ENCODE measurements around the gene LPAR6. TPM values are rescaled to one million over a fixed set of nuclear protein-coding genes. Genes with fewer than 3 reads are reported as not detected.

Gene LPAR6
- total and polyA plus RNA-seq, 2 of the 4 experiments (the other 2 are of a cell fraction), result 1.4 to 2.0 TPM

DNA sequence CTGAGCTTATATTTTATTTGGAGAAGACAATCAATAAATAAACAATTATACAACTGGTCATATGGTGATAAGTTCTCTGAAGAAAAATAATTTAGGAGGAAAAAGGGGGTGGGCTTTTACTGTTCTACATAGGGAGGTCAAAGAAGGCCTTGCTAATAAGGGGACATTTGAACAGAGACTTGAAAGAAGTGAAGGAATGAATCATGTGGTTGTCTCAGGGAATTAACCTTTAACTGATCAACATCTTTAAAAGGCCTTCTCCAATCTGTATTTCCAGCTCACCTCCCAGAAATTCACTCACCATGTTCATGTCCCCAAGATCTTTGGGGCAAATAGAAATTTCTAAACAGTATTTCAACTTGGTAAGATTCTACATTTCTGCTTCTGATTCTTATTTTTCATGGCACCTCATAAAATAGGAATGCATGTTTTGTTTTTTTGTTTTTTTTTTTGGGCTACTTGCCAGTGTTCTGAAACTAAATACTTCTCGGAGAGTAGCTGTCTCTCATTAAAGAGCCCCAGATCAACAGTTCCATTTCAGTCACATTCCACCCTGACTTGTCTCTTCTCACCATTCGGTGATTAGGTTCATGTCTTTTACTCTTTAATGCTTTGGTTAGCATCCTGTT lies 19.2 kb upstream of the LPAR6 start:
- Histone ChIP-seq H2BK120ac (ENCODE audit: low read depth, low read length) (no peak overlapping the region), H2AFZ (replicated peaks; ENCODE audit: low read length, poor library complexity) (no peak overlapping the region), H4K5ac (ENCODE audit: low read depth, low read length) (peak overlapping the region; percentile 17; the same call in 1 of the 2 replicates), H2AK5ac (ENCODE audit: low read depth, low read length) (no peak overlapping the region), H2BK5ac (ENCODE audit: low read depth, low read length, poor library complexity, severe bottlenecking) (peak overlapping the region; percentile 12), H3K14ac (replicated peaks; ENCODE audit: low read depth, low read length) (no peak overlapping the region), H3K4me1 (ENCODE audit: control insufficient read depth, insufficient read depth, low read length) (peaks cover 5% of the 10 kb centered on the region; the same call in 1 of the 2 replicates), H3K23ac (ENCODE audit: low read depth, low read length) (peak overlapping the region; percentile 14; the same call in 1 of the 2 replicates), H4K8ac (ENCODE audit: low read depth in 2 of 2, low read length in 2 of 2) (peak overlapping the region in 1 of 2 experiments; percentile 4; a peak in 1 of 4 replicates), H3K56ac (ENCODE audit: extremely low read depth, insufficient read depth, low read length) (no peak overlapping the region), H3K27me3 (ENCODE audit: control insufficient read depth, insufficient read depth, low read length) (no peaks in the 10 kb centered on the region), H3K79me1 (ENCODE audit: low read depth in 1 of 2, low read length in 2 of 2) (peaks cover 8 to 13% of the 10 kb centered on the region in 2 experiments), H3K4me3 (ENCODE audit: insufficient read depth, low read depth, low read length) (no peak overlapping the region), H2AK9ac (replicated peaks; ENCODE audit: low read depth, low read length, poor library complexity) (no peak overlapping the region), H4K91ac (ENCODE audit: insufficient read depth, low read depth, low read length) (no peak overlapping the region), H2BK15ac (ENCODE audit: low read depth, low read length) (no peak overlapping the region), H3K9me3 (ENCODE audit: control insufficient read depth, insufficient read depth, low read length) (no peaks in the 10 kb centered on the region), H3K9me1 (ENCODE audit: insufficient read depth, low read length) (peaks cover 3% of the 10 kb centered on the region; the same call in 1 of the 2 replicates), H2BK20ac (ENCODE audit: low read depth, low read length) (no peak overlapping the region), H3K18ac (ENCODE audit: low read depth, low read length) (peak overlapping the region; percentile 49; the same call in 1 of the 2 replicates), H3K4me2 (ENCODE audit: low read depth, low read length) (peak overlapping the region; percentile 74; the same call in 1 of the 2 replicates), H3K27ac (ENCODE audit: insufficient read depth, low read length) (no peak overlapping the region), H4K20me1 (ENCODE audit: insufficient read depth, low read length) (no peaks in the 10 kb centered on the region), H3K9ac (ENCODE audit: low read depth, low read length) (no peak overlapping the region), H3K36me3 (ENCODE audit: control insufficient read depth, insufficient read depth, low read length) (0 out of 2 replicates have a peak, but pooled peaks cover 2% of the 10 kb centered on the region), H3K4ac (ENCODE audit: low read depth, low read length) (no peak overlapping the region)
- CTCF ChIA-PET, result no interaction called here
- POLR2A ChIA-PET (ENCODE audit: unreplicated experiment), result no interaction called here
- ATAC-seq (ENCODE audit: low read depth), result peak; percentile 40
- in situ Hi-C loops (cut with MboI; ENCODE audit: low sequenced_read_pairs) (no loop called here), intact Hi-C loops (cut with micrococcal nuclease) (no loop called here), dilution Hi-C loops (cut with HindIII; ENCODE audit: low sequenced_read_pairs, unreplicated experiment) (no loop called here)
- DNase-seq, result no peak
- WGBS, 2 experiments (ENCODE audit: extremely low coverage in 2 of 2, insufficient read length in 1 of 2), result 60% methylated on average over 1 of the region's 2 CpGs; no CpG with 5 or more reads in 1 of the 2 experiments
- no TSS peak for BruUV-seq (replicated peaks)
- TF ChIP-seq FOS (IDR thresholded peaks at IDR 0.05; ENCODE audit: low read depth, low read length) (no peak), MXI1 (IDR thresholded peaks at IDR 0.05; ENCODE audit: borderline replicate concordance, low read depth, low read length) (no peak)

Measured in IMR-90 (cell line).